Gastrocnemius medialis (tissue), 4 donors: Measurements from ENCODE around the gene ZG16. TPM values are rescaled to one million over a fixed set of nuclear protein-coding genes. Genes with fewer than 3 reads are reported as not detected.
A peak's percentile ranks its signal among the peaks of the same experiment; 100 is the strongest.

Experiments used
- ATAC-seq, 2 donors: fragments of 150-250 bp; one replicate each; pipeline ENCODE4 v1.9.1; 2016
- DNase-seq, 2 donors: peaks; one replicate each; pipeline ENCODE4 v3.0.0-alpha.2; 2019
- H3K27ac ChIP-seq, 4 donors: fragments of 200-600 bp; sonication (generic); 1 replicate in 1 of 4; 2 replicates in 3 of 4; pipeline ENCODE4 v1.5.1; 2016 to 2018; ENCODE audit warnings: mild to moderate bottlenecking in 2 of 4, moderate library complexity in 1 of 4
- H3K27me3 ChIP-seq, 3 donors: fragments of 200-600 bp; sonication (generic) in 2 of 3; 1 replicate in 1 of 3; 2 replicates in 2 of 3; pipeline versions ENCODE4 v1.5.1 to v1.6.0; 2016 to 2019; ENCODE audit warnings: mild to moderate bottlenecking in 1 of 3, moderate library complexity in 1 of 3
- H3K36me3 ChIP-seq, 2 donors: fragments of 200-600 bp; sonication (generic) in 1 of 2; one replicate each; pipeline ENCODE4 v1.5.1; 2017 to 2018
- H3K4me1 ChIP-seq, 2 donors: fragments of 200-600 bp; sonication (generic) in 1 of 2; one replicate each; pipeline ENCODE4 v1.5.1; 2016 to 2017; ENCODE audit warnings: mild to moderate bottlenecking in 2 of 2
- H3K4me3 ChIP-seq, 4 donors: fragments of 200-600 bp; sonication (generic) in 3 of 4; 1 replicate in 1 of 4; 2 replicates in 3 of 4; pipeline ENCODE4 v1.5.1; 2016 to 2019; ENCODE audit warnings: mild to moderate bottlenecking in 2 of 4
- H3K9me3 ChIP-seq, 3 donors: fragments of 200-600 bp; sonication (generic) in 2 of 3; 1 replicate in 1 of 3; 2 replicates in 2 of 3; pipeline ENCODE4 v1.5.1; 2016 to 2019
- CTCF ChIP-seq, 5 experiments: fragments of 450-650 bp in 3 of 5; fragments of 200-600 bp in 2 of 5; sonication (generic) in 2 of 5; IDR thresholded peaks in 4 of 5; conservative IDR thresholded peaks in 1 of 5; 1 replicate in 4 of 5; 2 replicates in 1 of 5; pipeline ENCODE4 v1.5.1; 2016 to 2019; ENCODE audit warnings: antibody characterized with exemption in 5 of 5, mild to moderate bottlenecking in 3 of 5, moderate library complexity in 3 of 5
- POLR2A ChIP-seq, 2 donors: fragments of 450-650 bp; IDR thresholded peaks; one replicate each; pipeline ENCODE4 v1.6.1; 2017; ENCODE audit warnings: antibody characterized with exemption in 2 of 2, mild to moderate bottlenecking in 2 of 2, moderate library complexity in 2 of 2
- in situ Hi-C, 4 donors: fragments of 200-750 bp; cut with MboI; loops; one replicate each; pipeline versions ENCODE4 v1.15.0 to v1.8.0; 2017; ENCODE audit warnings: low sequenced_read_pairs in 4 of 4
- intact Hi-C: fragments of 100-400 bp; cut with DNase I; formaldehyde crosslinking; loops from one replicate; pipeline ENCODE4 v1.15.1; 2023; ENCODE audit warnings: low total_unique reads
- total RNA-seq, 4 donors: library from RNA; depleted of rRNA; stranded (reverse); fragments of >200 nt; gene quantifications; one replicate each; pipeline versions ENCODE4 v1.1.0 to v1.2.3, GENCODE V29; 2016

The ZG16 gene
- total RNA-seq, 4 donors from 2014 or later, result 1.7 TPM; not detected in 3

DNA sequence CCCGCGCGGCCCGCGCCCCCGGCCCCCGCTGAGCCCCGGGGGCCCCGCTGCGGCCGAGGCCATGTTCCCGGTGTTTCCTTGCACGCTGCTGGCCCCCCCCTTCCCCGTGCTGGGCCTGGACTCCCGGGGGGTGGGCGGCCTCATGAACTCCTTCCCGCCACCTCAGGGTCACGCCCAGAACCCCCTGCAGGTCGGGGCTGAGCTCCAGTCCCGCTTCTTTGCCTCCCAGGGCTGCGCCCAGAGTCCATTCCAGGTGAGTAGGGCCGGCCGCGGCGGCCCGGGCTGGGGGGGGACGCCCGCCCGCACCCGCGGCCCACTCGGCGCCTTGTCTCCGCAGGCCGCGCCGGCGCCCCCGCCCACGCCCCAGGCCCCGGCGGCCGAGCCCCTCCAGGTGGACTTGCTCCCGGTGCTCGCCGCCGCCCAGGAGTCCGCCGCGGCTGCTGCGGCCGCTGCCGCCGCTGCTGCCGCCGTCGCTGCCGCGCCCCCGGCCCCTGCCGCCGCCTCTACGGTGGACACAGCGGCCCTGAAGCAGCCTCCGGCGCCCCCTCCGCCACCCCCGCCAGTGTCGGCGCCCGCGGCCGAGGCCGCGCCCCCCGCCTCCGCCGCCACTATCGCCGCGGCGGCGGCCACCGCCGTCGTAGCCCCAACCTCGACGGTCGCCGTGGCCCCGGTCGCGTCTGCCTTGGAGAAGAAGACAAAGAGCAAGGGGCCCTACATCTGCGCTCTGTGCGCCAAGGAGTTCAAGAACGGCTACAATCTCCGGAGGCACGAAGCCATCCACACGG is 28.8 kb downstream of the ZG16 start:
- H3K4me1 ChIP-seq, result peaks cover 46 to 53% of the 10 kb centered on the region in 2 donors
- TF ChIP-seq CTCF (IDR thresholded peaks at IDR 0.05 in 4 of 5, conservative IDR thresholded peaks at IDR 0.05 in 1 of 5) (no peak), POLR2A (IDR thresholded peaks at IDR 0.05) (no peak)
- peak overlapping the region; percentile 58 to 83 (median 65) for H3K4me3 ChIP-seq
- no peaks in the 10 kb centered on the region for H3K27me3 ChIP-seq
- in situ Hi-C loops, result no loop called here
- ATAC-seq (no peak), DNase-seq (peak in 1 of 2 donors; percentile 42)
- H3K36me3 ChIP-seq, result peaks cover 0 to 11% of the 10 kb centered on the region in 2 donors
- H3K27ac ChIP-seq, result peak overlapping the region; percentile 89 to 99 (median 96)
- H3K9me3 ChIP-seq, result no peaks in the 10 kb centered on the region
- intact Hi-C loops, result loop anchor here (5.0 to 10.0 kb wide), 6 partner anchors 120 to 1270 kb away; partner anchors contain the start of genes KCTD13, MYL11, NUPR1 and PRR14

- peak in 4 of 5 experiments; percentile 4 to 60 (median 34) for TF ChIP-seq CTCF (IDR thresholded peaks at IDR 0.05 in 4 of 5, conservative IDR thresholded peaks at IDR 0.05 in 1 of 5)
- TF ChIP-seq POLR2A (IDR thresholded peaks at IDR 0.05), result peak; percentile 78 to 79
- peak; percentile 89 to 91 for DNase-seq
- Histone ChIP-seq H3K36me3 (peaks cover 0 to 11% of the 10 kb centered on the region in 2 donors), H3K4me3 (peak overlapping the region; percentile 56 to 61 (median 60)), H3K9me3 (no peaks in the 10 kb centered on the region), H3K4me1 (peaks cover 46 to 60% of the 10 kb centered on the region in 2 donors), H3K27me3 (no peaks in the 10 kb centered on the region), H3K27ac (peak overlapping the region; percentile 89 to 99 (median 96))
- intact Hi-C loops (loop anchor here (2.0 to 10.0 kb wide), 7 partner anchors 120 to 1270 kb away; partner anchors contain the start of genes ALDOA, KCTD13, MYL11 and NUPR1), in situ Hi-C loops (no loop called here)
- peak; percentile 14 to 19 for ATAC-seq
Measured at GRCh38 chr16:29807426-29808218, 29.6 kb downstream of the ZG16 start.

GRCh38 chr16:29808219-29808900 is 30.3 kb downstream of the ZG16 start:
- DNase-seq, result peak in 1 of 2 donors; percentile 25
- in situ Hi-C loops (no loop called here), intact Hi-C loops (loop anchor here (2.0 to 10.0 kb wide), 7 partner anchors 119 to 1271 kb away; partner anchors contain the start of genes ALDOA, KCTD13, MYL11 and NUPR1)
- Histone ChIP-seq H3K4me1 (peaks cover 49 to 60% of the 10 kb centered on the region in 2 donors), H3K4me3 (peak overlapping the region; percentile 56 to 61 (median 60)), H3K9me3 (no peaks in the 10 kb centered on the region), H3K36me3 (peaks cover 0 to 11% of the 10 kb centered on the region in 2 donors), H3K27me3 (no peaks in the 10 kb centered on the region), H3K27ac (peak overlapping the region; percentile 89 to 99 (median 96))
- no peak for ATAC-seq
- TF ChIP-seq CTCF (IDR thresholded peaks at IDR 0.05 in 4 of 5, conservative IDR thresholded peaks at IDR 0.05 in 1 of 5), result no peak
- TF ChIP-seq POLR2A (IDR thresholded peaks at IDR 0.05), result no peak

- no peaks in the 10 kb centered on the region for H3K9me3 ChIP-seq
- no peak for ATAC-seq
- in situ Hi-C loops, result no loop called here
- DNase-seq, result no peak
- H3K27ac ChIP-seq, result peak overlapping the region; percentile 89 to 99 (median 96)
- TF ChIP-seq POLR2A (IDR thresholded peaks at IDR 0.05) (no peak), CTCF (IDR thresholded peaks at IDR 0.05 in 4 of 5, conservative IDR thresholded peaks at IDR 0.05 in 1 of 5) (no peak)
- H3K4me3 ChIP-seq, result no peak overlapping the region
- H3K36me3 ChIP-seq, result peaks cover 0 to 11% of the 10 kb centered on the region in 2 donors
- peaks cover 49 to 54% of the 10 kb centered on the region in 2 donors for H3K4me1 ChIP-seq
- intact Hi-C loops, result loop anchor here (2.0 to 10.0 kb wide), 7 partner anchors 118 to 1272 kb away; partner anchors contain the start of genes ALDOA, KCTD13, MYL11 and NUPR1
- H3K27me3 ChIP-seq, result no peaks in the 10 kb centered on the region
Measured at GRCh38 chr16:29809031-29809747, 31.1 kb downstream of the ZG16 start.
